Endodermal cell (in vitro differentiated cells): ENCODE results near the gene SMIM7. TPM values are rescaled to one million over a fixed set of nuclear protein-coding genes. Genes with fewer than 3 reads are reported as not detected.

ENCODE experiments used
- DNase-seq: peaks from one replicate; pipeline ENCODE4 v3.0.0-alpha.2; 2017
- H3K27ac ChIP-seq: 2 replicates; pipeline ENCODE4 v1.5.1; 2013; ENCODE audit warnings: mild to moderate bottlenecking, low read depth, low read length, moderate library complexity
- H3K27me3 ChIP-seq: 2 replicates; pipeline ENCODE4 v1.6.1; 2013; ENCODE audit warnings: mild to moderate bottlenecking, low read length, moderate library complexity; ENCODE audit not compliant: insufficient read depth, control insufficient read depth, poor library complexity, severe bottlenecking
- H3K36me3 ChIP-seq: 2 replicates; pipeline ENCODE4 v1.7.0; 2013; ENCODE audit warnings: mild to moderate bottlenecking, low read length, moderate library complexity; ENCODE audit not compliant: control insufficient read depth, insufficient read depth
- H3K4me1 ChIP-seq: one replicate; pipeline ENCODE4 v1.7.0; 2013; ENCODE audit warnings: low read length; ENCODE audit not compliant: control insufficient read depth, insufficient read depth
- H3K4me3 ChIP-seq: 2 replicates; pipeline ENCODE4 v1.5.1; 2013; ENCODE audit warnings: mild to moderate bottlenecking, low read length, moderate library complexity
- H3K9ac ChIP-seq: 2 replicates; pipeline ENCODE4 v1.6.1; 2013; ENCODE audit warnings: mild to moderate bottlenecking, low read length, moderate library complexity; ENCODE audit not compliant: poor library complexity, severe bottlenecking; ENCODE audit errors: extremely low read depth
- H3K9me3 ChIP-seq: 2 replicates; pipeline ENCODE4 v1.6.1; 2013; ENCODE audit warnings: mild to moderate bottlenecking, low read length, moderate library complexity; ENCODE audit not compliant: control insufficient read depth
- H3K27ac Mint-ChIP-seq: 2 replicates; pipeline ENCODE4 v1.8.0; 2020; ENCODE audit warnings: mixed read lengths
- H3K27me3 Mint-ChIP-seq: 2 replicates; pipeline ENCODE4 v1.8.0; 2021; ENCODE audit warnings: mild to moderate bottlenecking, mixed read lengths; ENCODE audit not compliant: insufficient read depth
- H3K36me3 Mint-ChIP-seq: 2 replicates; pipeline ENCODE4 v1.8.0; 2020; ENCODE audit warnings: low read depth, mixed read lengths
- H3K4me1 Mint-ChIP-seq: 2 replicates; pipeline ENCODE4 v1.8.0; 2020; ENCODE audit warnings: mixed read lengths
- H3K4me3 Mint-ChIP-seq: 2 replicates; pipeline ENCODE4 v1.8.0; 2020; ENCODE audit warnings: mild to moderate bottlenecking, moderate library complexity, mixed read lengths
- H3K9me3 Mint-ChIP-seq: 2 replicates; pipeline ENCODE4 v1.8.0; 2020; ENCODE audit warnings: mild to moderate bottlenecking, mixed read lengths
- WGBS, 2 experiments: methylation state at CpG; one replicate each; pipeline versions ENCODE4 v1.1.5 to v1.1.7; 2013; ENCODE audit warnings: missing lambda C conversion rate in 2 of 2, mixed read lengths in 1 of 2; ENCODE audit not compliant: insufficient coverage in 1 of 2, insufficient read length in 1 of 2; 5-methylcytosine and 5-hydroxymethylcytosine counted together
- total RNA-seq, 2 donors: library from RNA; stranded (reverse); fragmentation: NEBNext Ultra II Directional in 1 of 2; extraction: Animal tissue kit (Norgen Biotek cat#: 25700) in 1 of 2; gene quantifications; 2 replicates in 1 of 2; 3 replicates in 1 of 2; pipeline ENCODE4 v1.2.1, GENCODE V29; 2021
- TF ChIP-seq, protein P1 (sequence below): fragments of 200-600 bp; sonication (generic); conservative IDR thresholded peaks from 2 replicates; pipeline ENCODE4 v1.5.0; 2021; ENCODE audit warnings: antibody characterized with exemption, mild to moderate bottlenecking

Gene SMIM7
- total RNA-seq, 2 donors from 2014 or later = 57.6 to 91.4 TPM

GRCh38 chr19:16668176-16668575 is 8.2 kb upstream of the SMIM7 start:
- no peak overlapping the region for H3K9ac ChIP-seq
- 80 to 93% methylated on average over 2 to 5 of the region's 5 CpGs for WGBS, 2 experiments
- no peak overlapping the region for H3K4me3 ChIP-seq
- no peaks in the 10 kb centered on the region for H3K9me3 ChIP-seq
- no peaks in the 10 kb centered on the region for H3K36me3 ChIP-seq
- TF ChIP-seq, protein P1, sequence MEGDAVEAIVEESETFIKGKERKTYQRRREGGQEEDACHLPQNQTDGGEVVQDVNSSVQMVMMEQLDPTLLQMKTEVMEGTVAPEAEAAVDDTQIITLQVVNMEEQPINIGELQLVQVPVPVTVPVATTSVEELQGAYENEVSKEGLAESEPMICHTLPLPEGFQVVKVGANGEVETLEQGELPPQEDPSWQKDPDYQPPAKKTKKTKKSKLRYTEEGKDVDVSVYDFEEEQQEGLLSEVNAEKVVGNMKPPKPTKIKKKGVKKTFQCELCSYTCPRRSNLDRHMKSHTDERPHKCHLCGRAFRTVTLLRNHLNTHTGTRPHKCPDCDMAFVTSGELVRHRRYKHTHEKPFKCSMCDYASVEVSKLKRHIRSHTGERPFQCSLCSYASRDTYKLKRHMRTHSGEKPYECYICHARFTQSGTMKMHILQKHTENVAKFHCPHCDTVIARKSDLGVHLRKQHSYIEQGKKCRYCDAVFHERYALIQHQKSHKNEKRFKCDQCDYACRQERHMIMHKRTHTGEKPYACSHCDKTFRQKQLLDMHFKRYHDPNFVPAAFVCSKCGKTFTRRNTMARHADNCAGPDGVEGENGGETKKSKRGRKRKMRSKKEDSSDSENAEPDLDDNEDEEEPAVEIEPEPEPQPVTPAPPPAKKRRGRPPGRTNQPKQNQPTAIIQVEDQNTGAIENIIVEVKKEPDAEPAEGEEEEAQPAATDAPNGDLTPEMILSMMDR = no peak
- Mint-ChIP-seq H3K4me3 (no peak overlapping the region), H3K36me3 (no peaks in the 10 kb centered on the region), H3K4me1 (peaks cover 2% of the 10 kb centered on the region), H3K27me3 (no peaks in the 10 kb centered on the region), H3K27ac (no peak overlapping the region), H3K9me3 (no peaks in the 10 kb centered on the region)
- H3K27ac ChIP-seq = no peak overlapping the region
- H3K27me3 ChIP-seq = no peaks in the 10 kb centered on the region
- DNase-seq = no peak
- H3K4me1 ChIP-seq = no peaks in the 10 kb centered on the region

DNA sequence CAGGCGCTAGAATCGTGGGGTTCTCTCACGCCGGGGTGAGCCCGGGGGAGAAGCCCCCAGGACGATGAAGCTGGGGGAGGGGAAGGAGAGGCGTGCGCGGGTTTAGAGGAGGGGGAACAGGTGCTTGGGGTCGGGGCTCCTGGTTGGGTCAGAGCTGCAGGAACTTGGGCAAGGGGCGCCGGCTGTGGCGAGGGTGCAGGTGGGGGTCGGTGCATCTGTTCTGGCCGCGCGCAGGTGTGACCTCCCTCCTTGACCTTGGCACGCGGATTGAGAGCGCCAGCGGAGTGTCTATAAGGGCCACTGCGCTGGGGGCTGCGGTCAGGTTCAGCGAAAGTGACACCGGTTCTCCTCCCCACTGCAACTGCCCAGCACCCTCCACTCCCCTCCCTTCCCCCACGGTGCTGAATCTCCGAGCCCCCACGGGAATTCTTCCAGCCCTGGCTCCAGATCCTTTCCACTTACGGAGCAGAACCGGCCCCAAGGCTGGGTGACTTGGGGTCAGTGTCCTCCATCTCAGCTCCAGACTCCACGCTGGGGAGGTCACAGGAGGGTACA is 1.6 kb upstream of the SMIM7 start:
- H3K4me1 Mint-ChIP-seq = peaks cover 2% of the 10 kb centered on the region
- Histone ChIP-seq H3K9ac (peak overlapping the region; percentile 15), H3K27me3 (no peaks in the 10 kb centered on the region), H3K4me1 (no peaks in the 10 kb centered on the region), H3K4me3 (peak overlapping the region; percentile 76), H3K27ac (no peak overlapping the region), H3K9me3 (no peaks in the 10 kb centered on the region), H3K36me3 (peaks cover 23% of the 10 kb centered on the region)
- peaks cover 19% of the 10 kb centered on the region for H3K36me3 Mint-ChIP-seq
- WGBS, 2 experiments = 8 to 18% methylated on average over 8 to 31 of the region's 31 CpGs
- peak; percentile 69 for DNase-seq
- no peaks in the 10 kb centered on the region for H3K9me3 Mint-ChIP-seq
- peak overlapping the region; percentile 96 for H3K4me3 Mint-ChIP-seq
- TF ChIP-seq, protein P1 = no peak
- peaks cover 8% of the 10 kb centered on the region for H3K27me3 Mint-ChIP-seq
- H3K27ac Mint-ChIP-seq = peak overlapping the region; percentile 26

GRCh38 chr19:16660763-16661479 is 977 bp upstream of the SMIM7 start, which contains the start of gene TMEM38A:
Gene TMEM38A (plus strand): TSS chr19:16661139. CDS start chr19:16661218, 79 bp downstream.
- Mint-ChIP-seq H3K27me3 (peaks cover 8% of the 10 kb centered on the region), H3K9me3 (no peaks in the 10 kb centered on the region), H3K4me3 (peak within 1 kb of the TSS; percentile 96), H3K27ac (peak within 1 kb of the TSS; percentile 100), H3K36me3 (peaks cover 24% of the 10 kb centered on the region), H3K4me1 (peaks cover 2% of the 10 kb centered on the region)
- DNase-seq = peak; percentile 75
- Histone ChIP-seq H3K4me1 (no peaks in the 10 kb centered on the region), H3K9ac (peak within 1 kb of the TSS; percentile 72), H3K27ac (peak within 1 kb of the TSS; percentile 88), H3K36me3 (peaks cover 29% of the 10 kb centered on the region), H3K4me3 (peak within 1 kb of the TSS; percentile 97), H3K27me3 (no peaks in the 10 kb centered on the region), H3K9me3 (no peaks in the 10 kb centered on the region)
- TF ChIP-seq, protein P1 = no peak
- WGBS, 2 experiments = 1% methylated on average over 16 to 76 of the region's 76 CpGs
